Brain microvascular endothelial cell (primary cell): Measurements from ENCODE around the gene MEF2B.

ENCODE experiments used
- DNase-seq: peaks from one replicate; pipeline ENCODE4 v3.0.0-alpha.2; 2020
- H3K27ac ChIP-seq: fragments of 250-450 bp; sonication (Bioruptor Pico); 2 replicates; pipeline ENCODE4 v1.5.1; 2020; ENCODE audit warnings: mild to moderate bottlenecking, moderate library complexity
- H3K27me3 ChIP-seq: fragments of 250-450 bp; sonication (Bioruptor Pico); replicated peaks from 2 replicates; pipeline ENCODE4 v1.5.1; 2020; ENCODE audit warnings: mild to moderate bottlenecking
- H3K36me3 ChIP-seq: fragments of 250-450 bp; sonication (Bioruptor Pico); replicated peaks from 2 replicates; pipeline ENCODE4 v1.5.1; 2020; ENCODE audit warnings: mild to moderate bottlenecking
- H3K4me3 ChIP-seq: 2 replicates; pipeline ENCODE4 v1.5.1; 2011; ENCODE audit warnings: low read depth, mild to moderate bottlenecking, control low read depth, low read length, moderate library complexity
- in situ Hi-C: cut with HindIII; loops from 2 replicates; pipeline ENCODE4 v1.10.0; 2017; ENCODE audit warnings: low sequenced_read_pairs, low pct_ligation_motif_present
- TF ChIP-seq, protein P1 (sequence below): IDR thresholded peaks from 2 replicates; pipeline ENCODE4 v1.5.1; 2011; ENCODE audit warnings: low read depth, mild to moderate bottlenecking, moderate library complexity, low read length, control low read depth, inconsistent platforms; ENCODE audit errors: missing control alignments

MEF2B gene

DNA sequence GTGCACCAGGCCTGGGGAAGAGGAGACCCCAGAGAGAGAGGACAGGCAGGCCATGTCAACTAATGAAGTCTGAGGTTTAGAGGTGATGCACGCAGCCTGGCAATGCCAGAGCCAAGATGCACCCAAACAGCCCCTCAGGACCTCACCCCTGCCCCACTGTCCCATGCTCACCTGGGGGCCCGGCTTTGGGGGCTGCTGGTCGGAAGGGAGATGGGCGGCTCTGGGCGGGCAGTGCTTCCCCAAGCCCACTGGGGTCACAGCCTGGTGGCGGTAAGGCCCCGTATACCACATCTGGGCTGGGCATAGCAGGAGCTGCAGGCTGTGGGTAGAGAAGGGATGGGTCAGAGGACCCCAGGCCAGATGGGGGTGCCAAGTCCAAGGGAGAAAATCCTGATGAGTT is 23.2 kb downstream of the MEF2B start:
- Histone ChIP-seq H3K4me3 (no peak overlapping the region), H3K27me3 (no peaks in the 10 kb centered on the region), H3K36me3 (no peaks in the 10 kb centered on the region), H3K27ac (no peak overlapping the region)
- TF ChIP-seq, protein P1, sequence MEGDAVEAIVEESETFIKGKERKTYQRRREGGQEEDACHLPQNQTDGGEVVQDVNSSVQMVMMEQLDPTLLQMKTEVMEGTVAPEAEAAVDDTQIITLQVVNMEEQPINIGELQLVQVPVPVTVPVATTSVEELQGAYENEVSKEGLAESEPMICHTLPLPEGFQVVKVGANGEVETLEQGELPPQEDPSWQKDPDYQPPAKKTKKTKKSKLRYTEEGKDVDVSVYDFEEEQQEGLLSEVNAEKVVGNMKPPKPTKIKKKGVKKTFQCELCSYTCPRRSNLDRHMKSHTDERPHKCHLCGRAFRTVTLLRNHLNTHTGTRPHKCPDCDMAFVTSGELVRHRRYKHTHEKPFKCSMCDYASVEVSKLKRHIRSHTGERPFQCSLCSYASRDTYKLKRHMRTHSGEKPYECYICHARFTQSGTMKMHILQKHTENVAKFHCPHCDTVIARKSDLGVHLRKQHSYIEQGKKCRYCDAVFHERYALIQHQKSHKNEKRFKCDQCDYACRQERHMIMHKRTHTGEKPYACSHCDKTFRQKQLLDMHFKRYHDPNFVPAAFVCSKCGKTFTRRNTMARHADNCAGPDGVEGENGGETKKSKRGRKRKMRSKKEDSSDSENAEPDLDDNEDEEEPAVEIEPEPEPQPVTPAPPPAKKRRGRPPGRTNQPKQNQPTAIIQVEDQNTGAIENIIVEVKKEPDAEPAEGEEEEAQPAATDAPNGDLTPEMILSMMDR: no peak
- in situ Hi-C loops: no loop called here
- DNase-seq: no peak

DNA sequence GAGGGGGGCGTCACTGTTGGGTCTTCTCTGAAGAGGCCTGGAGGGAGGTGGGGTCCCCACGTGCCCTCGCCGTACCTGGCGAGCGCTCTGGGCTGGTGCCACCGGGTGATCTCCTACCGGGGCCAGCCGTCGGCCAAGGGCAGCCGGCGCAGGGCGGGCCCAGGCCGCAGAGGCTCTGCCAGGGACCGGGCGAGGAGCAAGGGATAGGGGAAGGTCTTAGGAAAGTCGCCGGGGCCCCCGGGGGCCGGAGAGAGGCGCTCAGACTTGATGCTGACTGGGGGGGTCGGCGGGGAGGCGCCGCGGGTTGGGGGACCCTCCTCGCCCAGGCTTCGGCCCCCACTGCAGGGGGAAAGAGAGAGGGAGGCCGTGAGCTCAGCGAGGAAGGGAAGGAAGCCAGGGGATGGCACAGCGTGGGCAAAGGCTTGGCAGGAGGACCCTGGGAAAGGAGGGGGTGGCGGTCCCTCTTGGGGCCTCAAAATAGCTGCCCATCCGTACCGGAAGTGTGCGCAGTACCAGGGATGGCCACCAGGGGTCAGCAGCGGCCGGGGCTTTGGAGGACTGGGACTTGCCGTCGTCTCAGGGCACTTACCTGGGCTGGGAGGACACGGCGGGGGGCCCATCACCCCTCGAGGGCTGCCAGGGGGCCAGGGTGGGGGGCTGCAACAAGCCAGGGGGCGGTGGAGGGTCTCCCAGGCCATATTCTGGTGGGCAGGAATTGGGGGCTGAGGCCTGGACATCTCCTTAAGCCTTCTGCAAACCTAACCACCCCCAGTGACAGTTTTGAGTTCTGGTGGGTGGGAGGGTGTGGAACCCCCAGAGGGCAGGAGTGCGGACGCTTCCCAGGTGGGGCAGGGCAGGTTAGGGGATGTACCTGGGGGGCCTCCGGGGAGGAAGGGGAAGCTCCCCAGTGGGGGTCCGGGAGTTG is 24.1 kb downstream of the MEF2B start:
- H3K27ac ChIP-seq: no peak overlapping the region
- TF ChIP-seq, protein P1: peak; percentile 98
- peak; percentile 37 for DNase-seq
- in situ Hi-C loops: no loop called here
- no peaks in the 10 kb centered on the region for H3K27me3 ChIP-seq
- peak overlapping the region; percentile 35 for H3K4me3 ChIP-seq
- no peaks in the 10 kb centered on the region for H3K36me3 ChIP-seq

DNA sequence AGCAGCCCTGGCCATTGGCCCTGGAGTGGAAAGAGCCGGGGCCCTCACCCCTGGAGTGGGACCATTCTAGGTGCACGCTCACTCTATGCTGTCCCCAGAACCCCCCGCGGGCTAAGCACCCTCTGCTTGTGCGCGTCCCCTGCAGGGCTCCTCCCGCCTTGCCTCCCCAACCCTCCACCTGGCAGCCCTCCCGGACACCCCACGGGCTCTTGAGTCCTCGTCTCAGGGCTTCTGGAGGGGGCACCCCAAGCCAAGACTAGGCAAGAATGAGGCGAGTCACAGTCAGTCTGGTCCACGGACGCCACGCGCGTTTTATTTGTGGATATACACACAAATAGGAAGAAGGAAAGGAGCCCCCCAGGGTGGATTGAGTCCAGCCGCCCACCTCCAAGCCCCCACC is 24.8 kb downstream of the MEF2B start:
- Histone ChIP-seq H3K36me3 (no peaks in the 10 kb centered on the region), H3K27me3 (no peaks in the 10 kb centered on the region), H3K27ac (no peak overlapping the region), H3K4me3 (no peak overlapping the region)
- in situ Hi-C loops: no loop called here
- TF ChIP-seq, protein P1: no peak
- DNase-seq: no peak

DNA sequence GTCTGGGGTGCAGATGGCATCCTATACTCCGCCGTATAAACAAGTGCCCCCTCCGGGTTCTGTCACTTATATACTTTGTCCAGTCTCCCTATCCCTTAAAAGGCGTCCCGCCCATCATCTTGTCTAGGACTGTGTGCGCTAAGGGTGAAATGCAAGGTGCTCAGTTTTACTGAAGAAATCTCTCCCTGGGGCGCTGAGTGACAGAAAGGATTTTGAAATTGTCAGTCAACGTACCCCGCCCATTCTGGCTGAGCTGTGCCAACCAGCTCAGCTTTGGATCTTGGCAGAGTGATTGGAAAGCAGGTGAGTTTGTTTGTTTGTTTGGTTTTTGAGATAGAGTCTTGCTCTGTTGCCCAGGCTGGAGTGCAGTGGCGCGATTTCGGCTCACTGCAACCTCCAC is 27.7 kb downstream of the MEF2B start:
- no peak overlapping the region for H3K27ac ChIP-seq
- no peaks in the 10 kb centered on the region for H3K36me3 ChIP-seq
- TF ChIP-seq, protein P1: no peak
- DNase-seq: no peak
- no peak overlapping the region for H3K4me3 ChIP-seq
- in situ Hi-C loops: no loop called here
- no peaks in the 10 kb centered on the region for H3K27me3 ChIP-seq

DNA sequence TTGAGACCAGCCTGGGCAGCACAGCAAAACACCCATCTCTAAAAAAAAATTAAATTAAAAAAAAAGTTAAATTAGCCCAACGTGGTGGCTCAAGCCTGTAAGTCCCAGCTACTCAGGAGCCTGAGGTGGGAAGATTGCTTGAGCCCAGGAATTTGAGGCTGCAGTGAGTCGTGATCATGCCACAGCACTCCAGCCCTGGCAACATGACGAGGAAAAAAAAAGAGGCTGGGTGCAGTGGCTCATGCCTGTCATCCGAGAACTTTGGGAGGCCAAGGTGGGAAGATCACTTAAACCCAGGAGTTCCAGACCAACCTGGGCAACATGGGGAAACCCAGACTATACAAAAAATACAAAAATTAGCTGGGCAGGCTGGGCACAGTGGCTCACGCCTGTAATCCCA is 29.6 kb downstream of the MEF2B start:
- Histone ChIP-seq H3K36me3 (no peaks in the 10 kb centered on the region), H3K27me3 (no peaks in the 10 kb centered on the region), H3K4me3 (no peak overlapping the region), H3K27ac (no peak overlapping the region)
- in situ Hi-C loops: no loop called here
- TF ChIP-seq, protein P1: no peak
- no peak for DNase-seq

DNA sequence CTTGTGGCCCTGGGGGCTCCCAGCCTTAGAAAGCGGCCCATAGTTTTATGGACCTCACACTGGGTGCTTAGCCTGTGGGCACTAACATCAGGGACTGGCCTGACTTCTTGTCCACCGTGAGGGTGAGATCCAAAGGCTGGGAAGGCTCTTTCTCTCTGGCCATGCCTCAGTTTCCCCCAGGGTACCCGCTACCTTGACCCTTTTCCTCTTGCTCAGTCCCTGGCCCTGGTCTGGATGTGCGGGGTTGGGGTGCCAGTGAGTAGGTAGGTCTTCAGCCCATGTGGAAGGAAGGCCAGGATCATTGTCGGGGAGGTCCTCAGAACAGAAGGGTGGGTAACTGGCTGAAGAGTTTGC is 30.2 kb downstream of the MEF2B start:
- no peak overlapping the region for H3K27ac ChIP-seq
- H3K36me3 ChIP-seq: no peaks in the 10 kb centered on the region
- TF ChIP-seq, protein P1: no peak
- no peak overlapping the region for H3K4me3 ChIP-seq
- DNase-seq: no peak
- in situ Hi-C loops: no loop called here
- no peaks in the 10 kb centered on the region for H3K27me3 ChIP-seq
